Neural cell (in vitro differentiated cells): ENCODE results near the gene CPPED1.

Source experiments
- EP300 ChIP-seq: fragments of 450-650 bp; conservative IDR thresholded peaks from 2 replicates; pipeline ENCODE4 v1.6.1; 2014; ENCODE audit warnings: antibody characterized with exemption, mild to moderate bottlenecking, moderate library complexity; ENCODE audit not compliant: poor library complexity, severe bottlenecking
- EZH2 ChIP-seq: fragments of 200-600, 300-800 bp; shearing (Covaris generic), sonication (generic); IDR thresholded peaks from 2 replicates; pipeline ENCODE4 v1.6.1; 2014; ENCODE audit warnings: antibody characterized with exemption, low read length, borderline replicate concordance, mild to moderate bottlenecking; ENCODE audit not compliant: insufficient read depth, poor library complexity, severe bottlenecking
- MXI1 ChIP-seq: fragments of 450-650 bp; conservative IDR thresholded peaks from 2 replicates; pipeline ENCODE4 v1.6.1; 2014; ENCODE audit warnings: antibody characterized with exemption, mild to moderate bottlenecking; ENCODE audit not compliant: poor library complexity, severe bottlenecking
- POLR2AphosphoS5 ChIP-seq: IDR thresholded peaks from 2 replicates; pipeline ENCODE4 v1.6.1; 2012
- RAD21 ChIP-seq: fragments of 450-650 bp; conservative IDR thresholded peaks from 2 replicates; pipeline ENCODE4 v1.6.1; 2014; ENCODE audit warnings: antibody characterized with exemption, mild to moderate bottlenecking, moderate library complexity
- TAF1 ChIP-seq: IDR thresholded peaks from 2 replicates; pipeline ENCODE4 v1.6.1; 2012; ENCODE audit warnings: low read depth
- TF ChIP-seq, protein P1 (sequence below): fragments of 450-650 bp; IDR thresholded peaks from 2 replicates; pipeline ENCODE4 v1.5.1; 2014; ENCODE audit warnings: antibody characterized with exemption, mild to moderate bottlenecking, moderate library complexity; ENCODE audit not compliant: poor library complexity, severe bottlenecking
- TF ChIP-seq, protein P2 (sequence below): IDR thresholded peaks from 2 replicates; pipeline ENCODE4 v1.6.1; 2012; ENCODE audit warnings: borderline replicate concordance

DNA sequence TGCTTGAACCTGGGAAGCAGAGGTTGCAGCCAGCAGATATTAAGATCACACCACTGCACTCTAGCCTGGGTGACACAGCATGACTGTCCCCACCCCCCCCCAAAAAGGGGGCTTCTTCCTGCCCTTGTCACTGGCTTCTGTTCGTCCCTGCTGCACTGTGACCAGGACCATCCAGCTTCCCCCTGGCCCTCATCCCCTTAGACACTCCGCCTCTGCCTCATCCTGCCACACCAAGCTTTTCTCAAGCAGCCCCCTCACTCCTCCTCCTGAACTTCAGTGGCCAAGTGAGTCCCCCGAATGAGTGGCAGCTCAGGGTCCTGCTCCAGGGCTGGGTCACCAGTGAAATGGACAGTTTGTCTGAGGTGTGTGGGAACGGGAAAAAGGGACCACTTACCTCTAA, 177.3 kb downstream of the CPPED1 start:
- TF ChIP-seq POLR2AphosphoS5 (no peak), EP300 (no peak), EZH2 (no peak), TAF1 (no peak), MXI1 (no peak), RAD21 (no peak)
- TF ChIP-seq, protein P1, sequence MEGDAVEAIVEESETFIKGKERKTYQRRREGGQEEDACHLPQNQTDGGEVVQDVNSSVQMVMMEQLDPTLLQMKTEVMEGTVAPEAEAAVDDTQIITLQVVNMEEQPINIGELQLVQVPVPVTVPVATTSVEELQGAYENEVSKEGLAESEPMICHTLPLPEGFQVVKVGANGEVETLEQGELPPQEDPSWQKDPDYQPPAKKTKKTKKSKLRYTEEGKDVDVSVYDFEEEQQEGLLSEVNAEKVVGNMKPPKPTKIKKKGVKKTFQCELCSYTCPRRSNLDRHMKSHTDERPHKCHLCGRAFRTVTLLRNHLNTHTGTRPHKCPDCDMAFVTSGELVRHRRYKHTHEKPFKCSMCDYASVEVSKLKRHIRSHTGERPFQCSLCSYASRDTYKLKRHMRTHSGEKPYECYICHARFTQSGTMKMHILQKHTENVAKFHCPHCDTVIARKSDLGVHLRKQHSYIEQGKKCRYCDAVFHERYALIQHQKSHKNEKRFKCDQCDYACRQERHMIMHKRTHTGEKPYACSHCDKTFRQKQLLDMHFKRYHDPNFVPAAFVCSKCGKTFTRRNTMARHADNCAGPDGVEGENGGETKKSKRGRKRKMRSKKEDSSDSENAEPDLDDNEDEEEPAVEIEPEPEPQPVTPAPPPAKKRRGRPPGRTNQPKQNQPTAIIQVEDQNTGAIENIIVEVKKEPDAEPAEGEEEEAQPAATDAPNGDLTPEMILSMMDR = no peak
- TF ChIP-seq, protein P2, sequence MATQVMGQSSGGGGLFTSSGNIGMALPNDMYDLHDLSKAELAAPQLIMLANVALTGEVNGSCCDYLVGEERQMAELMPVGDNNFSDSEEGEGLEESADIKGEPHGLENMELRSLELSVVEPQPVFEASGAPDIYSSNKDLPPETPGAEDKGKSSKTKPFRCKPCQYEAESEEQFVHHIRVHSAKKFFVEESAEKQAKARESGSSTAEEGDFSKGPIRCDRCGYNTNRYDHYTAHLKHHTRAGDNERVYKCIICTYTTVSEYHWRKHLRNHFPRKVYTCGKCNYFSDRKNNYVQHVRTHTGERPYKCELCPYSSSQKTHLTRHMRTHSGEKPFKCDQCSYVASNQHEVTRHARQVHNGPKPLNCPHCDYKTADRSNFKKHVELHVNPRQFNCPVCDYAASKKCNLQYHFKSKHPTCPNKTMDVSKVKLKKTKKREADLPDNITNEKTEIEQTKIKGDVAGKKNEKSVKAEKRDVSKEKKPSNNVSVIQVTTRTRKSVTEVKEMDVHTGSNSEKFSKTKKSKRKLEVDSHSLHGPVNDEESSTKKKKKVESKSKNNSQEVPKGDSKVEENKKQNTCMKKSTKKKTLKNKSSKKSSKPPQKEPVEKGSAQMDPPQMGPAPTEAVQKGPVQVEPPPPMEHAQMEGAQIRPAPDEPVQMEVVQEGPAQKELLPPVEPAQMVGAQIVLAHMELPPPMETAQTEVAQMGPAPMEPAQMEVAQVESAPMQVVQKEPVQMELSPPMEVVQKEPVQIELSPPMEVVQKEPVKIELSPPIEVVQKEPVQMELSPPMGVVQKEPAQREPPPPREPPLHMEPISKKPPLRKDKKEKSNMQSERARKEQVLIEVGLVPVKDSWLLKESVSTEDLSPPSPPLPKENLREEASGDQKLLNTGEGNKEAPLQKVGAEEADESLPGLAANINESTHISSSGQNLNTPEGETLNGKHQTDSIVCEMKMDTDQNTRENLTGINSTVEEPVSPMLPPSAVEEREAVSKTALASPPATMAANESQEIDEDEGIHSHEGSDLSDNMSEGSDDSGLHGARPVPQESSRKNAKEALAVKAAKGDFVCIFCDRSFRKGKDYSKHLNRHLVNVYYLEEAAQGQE = no peak
